ENCODE results near the gene HIRIP3. TPM values are rescaled to one million over a fixed set of nuclear protein-coding genes. Genes with fewer than 3 reads are reported as not detected.

Gene HIRIP3
- total and polyA plus RNA-seq, 2 experiments from 2014 or later = 10.4 to 18.5 TPM

- DNase-seq (ENCODE audit: low spot score) (peak; percentile 87), ATAC-seq (peak; percentile 69)
- Mint-ChIP-seq H3K27me3 (ENCODE audit: insufficient read depth, low read depth, poor library complexity) (peaks cover 28% of the 10 kb centered on the region), H3K27ac (no peak within 1 kb of the TSS), H3K36me3 (ENCODE audit: low read depth) (no peaks in the 10 kb centered on the region), H3K9me3 (peaks cover 2% of the 10 kb centered on the region; the same call in 1 of the 3 replicates), H3K4me1 (peaks cover 23% of the 10 kb centered on the region), H3K4me3 (peak within 1 kb of the TSS; percentile 83)
- Histone ChIP-seq H4K20me1 (replicated peaks; ENCODE audit: insufficient read depth) (no peaks in the 10 kb centered on the region), H2AFZ (peak within 1 kb of the TSS; percentile 87), H3K79me2 (replicated peaks; ENCODE audit: insufficient read depth) (no peaks in the 10 kb centered on the region), H3K36me3 (ENCODE audit: insufficient read depth) (no peaks in the 10 kb centered on the region), H3F3A (replicated peaks; ENCODE audit: low read depth) (0 out of 2 replicates have a peak, but pooled peaks cover 4% of the 10 kb centered on the region), H3K4me2 (peak within 1 kb of the TSS; percentile 95), H3K4me1 (ENCODE audit: insufficient read depth) (peaks cover 11% of the 10 kb centered on the region; the same call in 1 of the 2 replicates), H3K27me3 (ENCODE audit: insufficient read depth) (peaks cover 33% of the 10 kb centered on the region), H3K9me2 (ENCODE audit: insufficient read depth) (no peaks in the 10 kb centered on the region), H3K27ac (ENCODE audit: low read depth) (no peak within 1 kb of the TSS), H3K4me3 (peak within 1 kb of the TSS; percentile 91)
- no peak for TF ChIP-seq CTCF (conservative IDR thresholded peaks at IDR 0.05; ENCODE audit: low read depth in 2 of 2)
- TF ChIP-seq ZNF114 (CRISPR knock-in tag; IDR thresholded peaks at IDR 0.05) = no peak
- TF ChIP-seq ZNF331 (CRISPR knock-in tag; IDR thresholded peaks at IDR 0.05; ENCODE audit: low read depth) = no peak
- no peak; the same call in 1 of the 2 replicates for TF ChIP-seq CREB1 (CRISPR knock-in tag; IDR thresholded peaks at IDR 0.05; ENCODE audit: low read depth)
- TF ChIP-seq ETS1 (IDR thresholded peaks at IDR 0.05) = no peak
- no peak for TF ChIP-seq STAT1 (IDR thresholded peaks at IDR 0.05; ENCODE audit: unreplicated experiment)
- no peak for TF ChIP-seq POLR2AphosphoS5 (IDR thresholded peaks at IDR 0.05; ENCODE audit: low read depth)
- TF ChIP-seq, protein P1, sequence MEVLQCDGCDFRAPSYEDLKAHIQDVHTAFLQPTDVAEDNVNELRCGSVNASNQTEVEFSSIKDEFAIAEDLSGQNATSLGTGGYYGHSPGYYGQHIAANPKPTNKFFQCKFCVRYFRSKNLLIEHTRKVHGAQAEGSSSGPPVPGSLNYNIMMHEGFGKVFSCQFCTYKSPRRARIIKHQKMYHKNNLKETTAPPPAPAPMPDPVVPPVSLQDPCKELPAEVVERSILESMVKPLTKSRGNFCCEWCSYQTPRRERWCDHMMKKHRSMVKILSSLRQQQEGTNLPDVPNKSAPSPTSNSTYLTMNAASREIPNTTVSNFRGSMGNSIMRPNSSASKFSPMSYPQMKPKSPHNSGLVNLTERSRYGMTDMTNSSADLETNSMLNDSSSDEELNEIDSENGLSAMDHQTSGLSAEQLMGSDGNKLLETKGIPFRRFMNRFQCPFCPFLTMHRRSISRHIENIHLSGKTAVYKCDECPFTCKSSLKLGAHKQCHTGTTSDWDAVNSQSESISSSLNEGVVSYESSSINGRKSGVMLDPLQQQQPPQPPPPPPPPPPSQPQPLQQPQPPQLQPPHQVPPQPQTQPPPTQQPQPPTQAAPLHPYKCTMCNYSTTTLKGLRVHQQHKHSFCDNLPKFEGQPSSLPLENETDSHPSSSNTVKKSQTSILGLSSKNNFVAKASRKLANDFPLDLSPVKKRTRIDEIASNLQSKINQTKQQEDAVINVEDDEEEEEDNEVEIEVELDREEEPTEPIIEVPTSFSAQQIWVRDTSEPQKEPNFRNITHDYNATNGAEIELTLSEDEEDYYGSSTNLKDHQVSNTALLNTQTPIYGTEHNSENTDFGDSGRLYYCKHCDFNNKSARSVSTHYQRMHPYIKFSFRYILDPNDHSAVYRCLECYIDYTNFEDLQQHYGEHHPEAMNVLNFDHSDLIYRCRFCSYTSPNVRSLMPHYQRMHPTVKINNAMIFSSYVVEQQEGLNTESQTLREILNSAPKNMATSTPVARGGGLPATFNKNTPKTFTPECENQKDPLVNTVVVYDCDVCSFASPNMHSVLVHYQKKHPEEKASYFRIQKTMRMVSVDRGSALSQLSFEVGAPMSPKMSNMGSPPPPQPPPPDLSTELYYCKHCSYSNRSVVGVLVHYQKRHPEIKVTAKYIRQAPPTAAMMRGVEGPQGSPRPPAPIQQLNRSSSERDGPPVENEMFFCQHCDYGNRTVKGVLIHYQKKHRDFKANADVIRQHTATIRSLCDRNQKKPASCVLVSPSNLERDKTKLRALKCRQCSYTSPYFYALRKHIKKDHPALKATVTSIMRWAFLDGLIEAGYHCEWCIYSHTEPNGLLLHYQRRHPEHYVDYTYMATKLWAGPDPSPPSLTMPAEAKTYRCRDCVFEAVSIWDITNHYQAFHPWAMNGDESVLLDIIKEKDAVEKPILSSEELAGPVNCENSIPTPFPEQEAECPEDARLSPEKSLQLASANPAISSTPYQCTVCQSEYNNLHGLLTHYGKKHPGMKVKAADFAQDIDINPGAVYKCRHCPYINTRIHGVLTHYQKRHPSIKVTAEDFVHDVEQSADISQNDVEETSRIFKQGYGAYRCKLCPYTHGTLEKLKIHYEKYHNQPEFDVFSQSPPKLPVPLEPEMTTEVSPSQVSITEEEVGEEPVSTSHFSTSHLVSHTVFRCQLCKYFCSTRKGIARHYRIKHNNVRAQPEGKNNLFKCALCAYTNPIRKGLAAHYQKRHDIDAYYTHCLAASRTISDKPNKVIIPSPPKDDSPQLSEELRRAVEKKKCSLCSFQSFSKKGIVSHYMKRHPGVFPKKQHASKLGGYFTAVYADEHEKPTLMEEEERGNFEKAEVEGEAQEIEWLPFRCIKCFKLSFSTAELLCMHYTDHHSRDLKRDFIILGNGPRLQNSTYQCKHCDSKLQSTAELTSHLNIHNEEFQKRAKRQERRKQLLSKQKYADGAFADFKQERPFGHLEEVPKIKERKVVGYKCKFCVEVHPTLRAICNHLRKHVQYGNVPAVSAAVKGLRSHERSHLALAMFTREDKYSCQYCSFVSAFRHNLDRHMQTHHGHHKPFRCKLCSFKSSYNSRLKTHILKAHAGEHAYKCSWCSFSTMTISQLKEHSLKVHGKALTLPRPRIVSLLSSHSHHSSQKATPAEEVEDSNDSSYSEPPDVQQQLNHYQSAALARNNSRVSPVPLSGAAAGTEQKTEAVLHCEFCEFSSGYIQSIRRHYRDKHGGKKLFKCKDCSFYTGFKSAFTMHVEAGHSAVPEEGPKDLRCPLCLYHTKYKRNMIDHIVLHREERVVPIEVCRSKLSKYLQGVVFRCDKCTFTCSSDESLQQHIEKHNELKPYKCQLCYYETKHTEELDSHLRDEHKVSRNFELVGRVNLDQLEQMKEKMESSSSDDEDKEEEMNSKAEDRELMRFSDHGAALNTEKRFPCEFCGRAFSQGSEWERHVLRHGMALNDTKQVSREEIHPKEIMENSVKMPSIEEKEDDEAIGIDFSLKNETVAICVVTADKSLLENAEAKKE (CRISPR knock-in tag; IDR thresholded peaks at IDR 0.05) = no peak
- TF ChIP-seq EZH2 (IDR thresholded peaks at IDR 0.05; ENCODE audit: low read depth, unreplicated experiment) = no peak
- TF ChIP-seq NANOG (IDR thresholded peaks at IDR 0.05; ENCODE audit: borderline replicate concordance) = no peak
- no peak for TF ChIP-seq JUNB (IDR thresholded peaks at IDR 0.05; ENCODE audit: unreplicated experiment)
- no peak for TF ChIP-seq EZH2phosphoT487 (IDR thresholded peaks at IDR 0.05; ENCODE audit: unreplicated experiment)
- no peak for TF ChIP-seq REST (IDR thresholded peaks at IDR 0.05; ENCODE audit: unreplicated experiment)
These were observed 15.7 kb upstream of the HIRIP3 start, which contains the start of gene DOC2A for GRCh38 chr16:30010844-30011713. Gene DOC2A (minus strand): TSS chr16:30011027. CDS start chr16:30010222, 805 bp downstream.

All from GM23338 (cell line).